Motor neuron (in vitro differentiated cells): ENCODE results near the gene NOG. TPM values are rescaled to one million over a fixed set of nuclear protein-coding genes. Genes with fewer than 3 reads are reported as not detected.

Experiments used
- ATAC-seq, 8 experiments: fragments of 200-7000 bp; cut with Tn5 transposase; replicated peaks in 6 of 8; 2 replicates each; pipeline ENCODE4 v1.8.0; 2021; ENCODE audit warnings: mild to moderate bottlenecking in 8 of 8, moderate library complexity in 8 of 8
- H3K27ac ChIP-seq, 2 donors: fragments of 250-450 bp; sonication (Bioruptor Pico); 2 replicates each; pipeline ENCODE4 v1.9.0; 2021; ENCODE audit warnings: antibody characterized with exemption in 2 of 2, mild to moderate bottlenecking in 2 of 2, moderate library complexity in 1 of 2
- H3K4me1 ChIP-seq, 2 donors: fragments of 250-450 bp; sonication (Bioruptor Pico); replicated peaks in 1 of 2; 2 replicates each; pipeline ENCODE4 v1.6.1; 2021; ENCODE audit warnings: antibody characterized with exemption in 2 of 2, mild to moderate bottlenecking in 2 of 2, moderate library complexity in 1 of 2
- H3K4me3 ChIP-seq, 5 donors: fragments of 250-450 bp; sonication (Bioruptor Pico); 2 replicates each; pipeline ENCODE4 v1.9.0; 2021; ENCODE audit warnings: antibody characterized with exemption in 5 of 5, mild to moderate bottlenecking in 5 of 5, moderate library complexity in 4 of 5
- WGBS, 10 experiments: fragments of 450-650 bp; shearing (Covaris generic); methylation state at CpG; one replicate each; pipeline ENCODE4 v1.0.0; 2022; 5-methylcytosine and 5-hydroxymethylcytosine counted together
- in situ Hi-C, 9 experiments: fragments of 400-800 bp; cut with MboI; loops; one replicate each; pipeline ENCODE4 v1.15.0; 2021; ENCODE audit warnings: low sequenced_read_pairs in 9 of 9, low pct_unique_long_range_greater_than_20kb in 2 of 9; ENCODE audit not compliant: unreplicated experiment in 9 of 9
- total RNA-seq, 8 experiments: library from RNA; unstranded; fragments of 300-600 nt; gene quantifications; 2 replicates each; pipeline versions ENCODE4 v1.2.3 to v1.2.4, GENCODE V29; 2022

Gene NOG
- total RNA-seq, 8 experiments from 2014 or later: 0.56 to 12.2 (median 3.8) TPM

- no peak overlapping the region for H3K27ac ChIP-seq
- no peak for ATAC-seq
- no peak overlapping the region for H3K4me3 ChIP-seq
- peaks cover 2 to 15% of the 10 kb centered on the region in 2 donors for H3K4me1 ChIP-seq
- in situ Hi-C loops: no loop called here
- 0 to 100% (median 88%) methylated on average over 1 of the region's 1 CpG; no CpG with 5 or more reads in 5 of the 10 experiments for WGBS, 10 experiments
Observed at GRCh38 chr17:56623383-56623782, 29.9 kb downstream of the NOG start.

- 44 to 90% (median 71%) methylated on average over 1 to 2 of the region's 2 CpGs; no CpG with 5 or more reads in 3 of the 10 experiments for WGBS, 10 experiments
- H3K4me1 ChIP-seq: peaks cover under 1 to 14% of the 10 kb centered on the region in 2 donors
- no peak overlapping the region for H3K27ac ChIP-seq
- in situ Hi-C loops: no loop called here
- H3K4me3 ChIP-seq: no peak overlapping the region
- ATAC-seq: peak in 3 of 8 experiments; percentile 34 to 50 (median 34)
Observed at GRCh38 chr17:56624309-56624708, 30.8 kb downstream of the NOG start.

DNA sequence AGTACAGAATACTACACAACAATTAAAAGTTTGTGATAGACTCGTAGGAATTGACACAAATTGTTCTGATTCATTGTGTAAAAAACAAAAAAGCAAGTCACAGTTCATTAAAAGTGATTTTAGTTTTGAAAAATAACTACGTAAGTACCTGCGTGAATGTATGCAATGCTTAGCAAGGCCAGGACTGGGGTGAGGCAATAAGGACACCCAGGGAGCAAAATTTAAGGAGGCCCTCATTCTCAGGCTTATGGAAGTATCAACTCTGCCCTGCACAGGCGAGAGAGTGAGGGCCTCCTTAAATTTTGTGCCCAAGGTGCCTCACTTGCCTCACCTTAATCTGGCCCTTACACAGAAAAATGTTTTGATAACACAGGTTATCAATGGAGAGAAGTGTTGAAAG is 31.4 kb downstream of the NOG start:
- 40 to 91% (median 80%) methylated on average over 1 to 4 of the region's 4 CpGs; no CpG with 5 or more reads in 1 of the 10 experiments for WGBS, 10 experiments
- in situ Hi-C loops: loop anchor here in 1 of 9 experiments (25.0 kb wide), 1 partner anchor 112 kb away; no protein-coding TSS in a partner anchor

GRCh38 chr17:56629531-56630075 is 36.1 kb downstream of the NOG start:
- 0 to 39% (median 27%) methylated on average over 1 to 7 of the region's 7 CpGs; no CpG with 5 or more reads in 2 of the 10 experiments for WGBS, 10 experiments

More for the DNA sequence above, 31.4 kb downstream of the NOG start:
- no peak for ATAC-seq
- Histone ChIP-seq H3K27ac (no peak overlapping the region), H3K4me1 (peaks cover 0 to 8% of the 10 kb centered on the region in 2 donors), H3K4me3 (no peak overlapping the region)

DNA sequence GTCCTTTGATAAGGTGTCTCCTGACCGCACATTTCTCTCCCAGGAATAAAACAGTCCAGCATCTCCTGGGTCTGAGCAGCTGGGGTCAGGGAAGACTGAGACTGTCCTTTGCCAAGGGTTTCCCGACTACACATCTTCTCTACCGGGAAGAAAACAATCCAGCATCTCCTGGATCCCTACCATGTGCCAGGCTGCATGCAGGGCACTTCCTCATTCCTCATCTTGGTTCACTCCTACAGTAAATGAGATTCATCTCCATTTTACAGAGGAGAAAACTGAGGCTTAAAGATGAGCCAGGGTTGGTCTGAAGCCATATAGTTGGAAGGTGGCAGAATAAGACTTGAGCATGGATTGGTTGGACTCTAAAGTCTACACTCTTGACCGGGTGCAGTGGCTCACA is 36.7 kb downstream of the NOG start:
- in situ Hi-C loops: loop anchor here in 1 of 9 experiments (25.0 kb wide), 1 partner anchor 107 kb away; no protein-coding TSS in a partner anchor
- Histone ChIP-seq H3K4me1 (no peaks in the 10 kb centered on the region), H3K27ac (no peak overlapping the region), H3K4me3 (no peak overlapping the region)
- 71 to 100% (median 97%) methylated on average over 1 to 4 of the region's 4 CpGs; no CpG with 5 or more reads in 4 of the 10 experiments for WGBS, 10 experiments
- ATAC-seq: peak in 1 of 8 experiments; percentile 23

More at GRCh38 chr17:56629531-56630075, 36.1 kb downstream of the NOG start:
- Histone ChIP-seq H3K27ac (no peak overlapping the region), H3K4me3 (no peak overlapping the region), H3K4me1 (no peaks in the 10 kb centered on the region)
- in situ Hi-C loops: loop anchor here in 1 of 9 experiments (25.0 kb wide), 1 partner anchor 108 kb away; no protein-coding TSS in a partner anchor
- ATAC-seq: peak; percentile 55 to 99 (median 76)

GRCh38 chr17:56633681-56634080 is 40.2 kb downstream of the NOG start:
- no peaks in the 10 kb centered on the region for H3K4me1 ChIP-seq
- ATAC-seq: peak in 1 of 8 experiments; percentile 8
- WGBS, 10 experiments: 28 to 100% (median 73%) methylated on average over 1 to 4 of the region's 4 CpGs; no CpG with 5 or more reads in 2 of the 10 experiments
- in situ Hi-C loops: loop anchor here in 1 of 9 experiments (25.0 kb wide), 1 partner anchor 104 kb away; no protein-coding TSS in a partner anchor
- no peak overlapping the region for H3K27ac ChIP-seq
- no peak overlapping the region for H3K4me3 ChIP-seq

- H3K4me3 ChIP-seq: no peak overlapping the region
- in situ Hi-C loops: loop anchor here in 1 of 9 experiments (25.0 kb wide), 1 partner anchor 102 kb away; no protein-coding TSS in a partner anchor
- no peak overlapping the region for H3K27ac ChIP-seq
- peaks cover 0 to 2% of the 10 kb centered on the region in 2 donors for H3K4me1 ChIP-seq
- 50 to 90% (median 60%) methylated on average over 1 of the region's 1 CpG; no CpG with 5 or more reads in 7 of the 10 experiments for WGBS, 10 experiments
- no peak for ATAC-seq
Observed at GRCh38 chr17:56635641-56636040, 42.1 kb downstream of the NOG start.

GRCh38 chr17:56636265-56636664 is 42.8 kb downstream of the NOG start:
- in situ Hi-C loops: loop anchor here in 1 of 9 experiments (25.0 kb wide), 1 partner anchor 101 kb away; no protein-coding TSS in a partner anchor
- no peak overlapping the region for H3K27ac ChIP-seq
- peak in 1 of 8 experiments; percentile 25 for ATAC-seq
- 0 to 93% (median 60%) methylated on average over 1 to 3 of the region's 3 CpGs; no CpG with 5 or more reads in 1 of the 10 experiments for WGBS, 10 experiments
- H3K4me1 ChIP-seq: peaks cover 0 to 2% of the 10 kb centered on the region in 2 donors
- no peak overlapping the region for H3K4me3 ChIP-seq

GRCh38 chr17:56637254-56637653 is 43.8 kb downstream of the NOG start:
- Histone ChIP-seq H3K27ac (no peak overlapping the region), H3K4me1 (peaks cover 0 to 2% of the 10 kb centered on the region in 2 donors), H3K4me3 (no peak overlapping the region)
- in situ Hi-C loops: loop anchor here in 1 of 9 experiments (25.0 kb wide), 1 partner anchor 100 kb away; no protein-coding TSS in a partner anchor
- no peak for ATAC-seq
- 34 to 100% (median 90%) methylated on average over 1 to 8 of the region's 8 CpGs; no CpG with 5 or more reads in 1 of the 10 experiments for WGBS, 10 experiments

GRCh38 chr17:56638591-56639051 is 45.1 kb downstream of the NOG start:
- peaks cover 0 to 2% of the 10 kb centered on the region in 2 donors for H3K4me1 ChIP-seq
- H3K4me3 ChIP-seq: no peak overlapping the region
- peak in 3 of 8 experiments; percentile 8 to 80 (median 20) for ATAC-seq
- WGBS, 10 experiments: 0 to 100% (median 64%) methylated on average over 1 to 9 of the region's 11 CpGs; no CpG with 5 or more reads in 2 of the 10 experiments
- H3K27ac ChIP-seq: no peak overlapping the region
- in situ Hi-C loops: loop anchor here in 1 of 9 experiments (25.0 kb wide), 1 partner anchor 99 kb away; no protein-coding TSS in a partner anchor

GRCh38 chr17:56639517-56639916 is 46.0 kb downstream of the NOG start:
- in situ Hi-C loops: loop anchor here in 1 of 9 experiments (25.0 kb wide), 1 partner anchor 98 kb away; no protein-coding TSS in a partner anchor
- peak in 1 of 8 experiments; percentile 19 for ATAC-seq
- WGBS, 10 experiments: 73 to 100% (median 100%) methylated on average over 1 to 4 of the region's 6 CpGs; no CpG with 5 or more reads in 5 of the 10 experiments
- Histone ChIP-seq H3K4me3 (no peak overlapping the region), H3K4me1 (peaks cover 0 to 2% of the 10 kb centered on the region in 2 donors), H3K27ac (no peak overlapping the region)

DNA sequence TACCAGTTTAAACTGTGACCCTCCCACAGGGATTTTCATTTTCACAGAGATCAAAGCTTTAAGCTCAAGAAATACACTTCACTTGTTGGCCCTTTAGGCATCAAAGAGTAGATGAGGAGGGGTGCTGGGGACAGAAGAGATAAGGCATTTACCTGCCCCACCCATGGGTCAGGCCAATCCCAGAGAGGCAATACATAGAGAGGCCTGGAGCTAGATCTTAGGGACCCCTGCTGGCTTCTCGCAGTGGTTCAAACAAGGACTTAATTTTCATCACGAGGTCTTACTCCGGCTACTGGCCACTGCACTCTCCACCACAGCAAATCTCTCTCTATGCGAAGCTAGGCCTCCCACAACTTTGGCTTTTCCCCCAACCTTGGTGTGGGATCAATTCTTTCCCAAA is 46.6 kb downstream of the NOG start:
- no peak for ATAC-seq
- in situ Hi-C loops: loop anchor here in 1 of 9 experiments (25.0 kb wide), 1 partner anchor 97 kb away; no protein-coding TSS in a partner anchor
- WGBS, 10 experiments: 70 to 100% (median 100%) methylated on average over 1 to 4 of the region's 4 CpGs; no CpG with 5 or more reads in 5 of the 10 experiments
- Histone ChIP-seq H3K4me1 (peaks cover 0 to 2% of the 10 kb centered on the region in 2 donors), H3K27ac (no peak overlapping the region), H3K4me3 (no peak overlapping the region)

GRCh38 chr17:56641373-56641772 is 47.9 kb downstream of the NOG start:
- ATAC-seq: peak in 4 of 8 experiments; percentile 23 to 92 (median 58)
- no peak overlapping the region for H3K27ac ChIP-seq
- H3K4me3 ChIP-seq: no peak overlapping the region
- peaks cover 0 to 2% of the 10 kb centered on the region in 2 donors for H3K4me1 ChIP-seq
- in situ Hi-C loops: loop anchor here in 1 of 9 experiments (25.0 kb wide), 1 partner anchor 96 kb away; no protein-coding TSS in a partner anchor
